Measurements from ENCODE around the gene NKX2-3.
A peak's percentile ranks its signal among the peaks of the same experiment; 100 is the strongest.

GRCh38 chr10:99551158-99551557 lies 18.4 kb downstream of the NKX2-3 start:
- peak in 1 of 3 donors; percentile 32 for TF ChIP-seq POLR2AphosphoS5 (IDR thresholded peaks at IDR 0.05)
- TF ChIP-seq CTCF (IDR thresholded peaks at IDR 0.05 in 8 of 11, conservative IDR thresholded peaks at IDR 0.05 in 3 of 11): no peak
